Transverse colon (tissue), 4 donors: ENCODE data around the gene FGF10.

Experiments
- CTCF ChIP-seq, 5 experiments: fragments of 200-600 bp in 3 of 5; fragments of 450-650 bp in 2 of 5; sonication (generic) in 3 of 5; IDR thresholded peaks; 1 replicate in 2 of 5; 2 replicates in 3 of 5; pipeline ENCODE4 v1.5.1; 2016 to 2017; ENCODE audit warnings: antibody characterized with exemption in 5 of 5, inconsistent platforms in 3 of 5, mild to moderate bottlenecking in 2 of 5, moderate library complexity in 1 of 5
- EP300 ChIP-seq: sonication (generic); formaldehyde crosslinking; IDR thresholded peaks from one replicate; pipeline ENCODE4 v1.6.1; 2017; ENCODE audit warnings: antibody characterized with exemption, low read depth
- POLR2A ChIP-seq: fragments of 450-650 bp; IDR thresholded peaks from one replicate; pipeline ENCODE4 v1.6.1; 2016; ENCODE audit warnings: antibody characterized with exemption, mild to moderate bottlenecking, moderate library complexity
- POLR2AphosphoS5 ChIP-seq, 3 donors: sonication (generic); formaldehyde crosslinking; IDR thresholded peaks; one replicate each; pipeline ENCODE4 v1.6.1; 2016; ENCODE audit warnings: antibody characterized with exemption in 3 of 3

GRCh38 chr5:44387921-44388320 lies 1.3 kb downstream of the FGF10 start:
- TF ChIP-seq EP300 (no peak), CTCF (IDR thresholded peaks at IDR 0.05) (no peak), POLR2A (no peak), POLR2AphosphoS5 (IDR thresholded peaks at IDR 0.05) (no peak)
